RWPE1 (cell line): Measurements from ENCODE around the gene PHF20.

Experiments
- CTCF ChIA-PET: fragments of 350-600 bp; sonication (Branson Sonifier 250); formaldehyde crosslinking; extraction: SDS; loops from one replicate; lab custom pipeline; 2021; lab: Yijun Ruan, JAX
- POLR2A ChIA-PET: fragments of 400-600 bp; formaldehyde crosslinking; extraction: SDS; loops from one replicate; lab custom pipeline; 2020; ENCODE audit warnings: antibody characterized with exemption; ENCODE audit not compliant: low non-redundant PET; lab: Yijun Ruan, JAX
- DNase-seq: peaks from one replicate; pipeline ENCODE4 v3.0.0; 2012; ENCODE audit warnings: low spot score
- H3K27ac ChIP-seq: fragments of 450-650 bp; 2 replicates; pipeline ENCODE4 v1.5.1; 2017
- CTCF ChIP-seq: fragments of 450-650 bp; conservative IDR thresholded peaks from 2 replicates; pipeline ENCODE4 v1.5.1; 2017; ENCODE audit warnings: low read depth, mild to moderate bottlenecking

PHF20 gene

GRCh38 chr20:35883778-35884540 lies 112.1 kb downstream of the PHF20 start:
- H3K27ac ChIP-seq, result peak overlapping the region; percentile 99
- POLR2A ChIA-PET, result interaction anchor here (3.0 kb wide), 1 partner anchor 142 kb away, joined by 18 read pairs; the partner anchor contains the start of gene RBM39
- peak; percentile 99 for DNase-seq
- CTCF ChIA-PET, result interaction anchor here (0.5 to 1.4 kb wide), 14 partner anchors 20 to 1658 kb away, joined by 3 to 5 read pairs (median 3); no protein-coding TSS in a partner anchor
- peak; percentile 99 for TF ChIP-seq CTCF

- POLR2A ChIA-PET, result interaction anchor here (3.0 kb wide), 1 partner anchor 142 kb away, joined by 18 read pairs; the partner anchor contains the start of gene RBM39
- TF ChIP-seq CTCF, result peak; percentile 54
- no peak for DNase-seq
- CTCF ChIA-PET, result interaction anchor here (0.6 to 1.4 kb wide), 8 partner anchors 30 to 240 kb away, joined by 3 to 7 read pairs (median 4); no protein-coding TSS in a partner anchor
- peak overlapping the region; percentile 99 for H3K27ac ChIP-seq
Observed at GRCh38 chr20:35884541-35884865, 112.7 kb downstream of the PHF20 start.

DNA sequence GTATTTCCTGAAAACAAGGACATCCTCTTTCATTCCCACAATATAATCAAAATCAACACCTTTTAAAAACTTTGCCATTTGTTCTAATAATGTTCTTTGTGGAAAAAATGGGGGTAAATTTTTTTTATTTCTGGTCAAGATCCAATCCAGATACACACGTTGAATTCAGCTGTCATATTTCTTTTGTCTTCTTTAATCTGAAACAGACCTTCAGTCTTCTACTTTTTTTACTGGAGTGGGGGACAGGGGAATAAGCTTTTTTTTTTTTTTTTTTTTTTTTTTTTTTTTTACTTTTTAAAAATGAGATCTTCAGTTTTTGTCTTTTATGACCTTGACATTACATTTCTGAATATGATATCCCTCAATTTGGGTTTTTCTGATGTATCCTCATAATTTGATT lies 113.4 kb downstream of the PHF20 start:
- no peak for DNase-seq
- ChIA-PET CTCF (interaction anchor here (0.6 to 1.4 kb wide), 7 partner anchors 36 to 240 kb away, joined by 3 to 7 read pairs (median 4); no protein-coding TSS in a partner anchor), POLR2A (interaction anchor here (3.0 kb wide), 1 partner anchor 143 kb away, joined by 18 read pairs; the partner anchor contains the start of gene RBM39)
- peak overlapping the region; percentile 99 for H3K27ac ChIP-seq
- TF ChIP-seq CTCF, result no peak

GRCh38 chr20:35886537-35886936 lies 114.7 kb downstream of the PHF20 start:
- peak overlapping the region; percentile 15; the same call in 1 of the 2 replicates for H3K27ac ChIP-seq
- POLR2A ChIA-PET, result interaction anchor here (0.5 kb wide), 2 partner anchors 83 to 721 kb away, joined by 5 to 6 read pairs; no protein-coding TSS in a partner anchor

DNA sequence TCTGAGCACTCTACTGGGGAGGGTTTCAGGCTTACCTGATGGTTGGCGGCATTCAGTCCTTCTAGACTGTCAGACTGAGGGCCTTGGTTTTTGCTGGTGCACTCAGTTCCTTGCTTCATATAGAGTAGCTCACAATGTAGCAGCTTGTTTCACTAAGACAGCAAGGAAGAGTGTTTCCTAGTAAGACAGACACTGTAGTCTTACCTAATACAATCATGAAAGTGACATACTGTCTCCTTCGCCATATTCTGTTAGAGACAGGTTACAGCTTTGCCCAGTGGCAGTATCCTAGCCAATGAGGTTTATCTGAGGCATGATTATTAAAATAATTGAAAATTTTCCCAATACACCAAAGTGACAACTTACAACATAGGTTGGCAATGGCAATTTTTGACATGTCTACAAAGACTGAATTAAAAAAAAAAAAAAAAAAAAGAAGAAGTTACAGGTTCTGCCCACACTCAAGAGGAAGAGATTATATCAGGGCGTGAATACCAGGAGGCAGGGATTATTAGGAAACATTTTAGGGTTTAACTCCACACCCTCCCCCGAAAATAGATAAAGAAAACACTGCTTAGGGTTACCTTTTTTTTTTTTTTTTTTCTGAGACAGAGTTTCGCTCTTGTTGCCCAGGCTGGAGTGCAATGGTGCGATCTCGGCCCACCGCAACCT lies 115.7 kb downstream of the PHF20 start:
- no peak overlapping the region for H3K27ac ChIP-seq
- no peak for TF ChIP-seq CTCF
- POLR2A ChIA-PET, result no interaction called here
- DNase-seq, result no peak
- CTCF ChIA-PET, result interaction anchor here (0.7 to 1.1 kb wide), 3 partner anchors 51 to 656 kb away, joined by 3 to 4 read pairs (median 3); no protein-coding TSS in a partner anchor

More at GRCh38 chr20:35886537-35886936, 114.7 kb downstream of the PHF20 start:
- CTCF ChIA-PET, result interaction anchor here (0.6 to 0.7 kb wide), 2 partner anchors 12 to 31 kb away, joined by 3 read pairs; no protein-coding TSS in a partner anchor
- no peak for TF ChIP-seq CTCF
- no peak for DNase-seq

DNA sequence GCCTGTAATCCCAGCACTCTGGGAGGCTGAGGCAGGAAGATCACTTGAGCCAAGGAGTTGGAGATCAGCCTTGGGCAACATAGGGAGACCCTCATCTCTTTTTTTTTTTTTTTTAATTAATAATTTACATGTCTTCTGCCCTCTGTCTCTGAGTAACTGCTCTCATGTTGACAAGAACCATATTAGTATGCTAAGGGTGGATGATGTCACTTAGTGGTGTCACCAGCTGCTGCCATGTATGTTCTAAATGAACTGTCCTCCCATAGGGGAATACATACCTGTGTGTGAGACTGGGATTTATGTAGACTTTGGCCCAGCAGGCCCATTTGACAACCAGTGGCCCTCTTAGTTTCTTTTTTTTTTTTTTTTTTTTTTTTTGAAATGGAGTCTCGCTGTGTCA lies 116.8 kb downstream of the PHF20 start:
- no peak for TF ChIP-seq CTCF
- ChIA-PET POLR2A (no interaction called here), CTCF (interaction anchor here (1.1 kb wide), 1 partner anchor 50 kb away, joined by 3 read pairs; no protein-coding TSS in a partner anchor)
- no peak overlapping the region for H3K27ac ChIP-seq
- DNase-seq, result no peak
